ENCODE measurements around the gene PELI2.

Gene PELI2

GRCh38 chr14:56121816-56122215 lies 3.6 kb downstream of the PELI2 start:
- H3K36me3 ChIP-seq, result no peaks in the 10 kb centered on the region
- TF ChIP-seq CTCF (IDR thresholded peaks at IDR 0.05; ENCODE audit: low read depth, low read length), result no peak
- no peak overlapping the region for H3K4me3 ChIP-seq (ENCODE audit: low read depth, low read length)
- no peak for DNase-seq
- no peaks in the 10 kb centered on the region for H3K9me3 ChIP-seq
- H3K4me1 ChIP-seq, result peaks cover 7% of the 10 kb centered on the region; the same call in 1 of the 2 replicates
- H3K27me3 ChIP-seq, result peaks cover 35% of the 10 kb centered on the region

- Histone ChIP-seq H3K27me3 (peaks cover 33% of the 10 kb centered on the region), H3K9me3 (no peaks in the 10 kb centered on the region), H3K4me1 (peaks cover 7% of the 10 kb centered on the region; the same call in 1 of the 2 replicates), H3K4me3 (ENCODE audit: low read depth, low read length) (no peak overlapping the region), H3K36me3 (no peaks in the 10 kb centered on the region)
- no peak for DNase-seq
- no peak for TF ChIP-seq CTCF (IDR thresholded peaks at IDR 0.05; ENCODE audit: low read depth, low read length)
Measured at GRCh38 chr14:56122301-56122700, 4.1 kb downstream of the PELI2 start.

- Histone ChIP-seq H3K9me3 (no peaks in the 10 kb centered on the region), H3K36me3 (no peaks in the 10 kb centered on the region), H3K4me3 (ENCODE audit: low read depth, low read length) (no peak overlapping the region), H3K4me1 (peaks cover 7% of the 10 kb centered on the region; the same call in 1 of the 2 replicates), H3K27me3 (peaks cover 16% of the 10 kb centered on the region)
- no peak for DNase-seq
- TF ChIP-seq CTCF (IDR thresholded peaks at IDR 0.05; ENCODE audit: low read depth, low read length), result no peak
Measured at GRCh38 chr14:56124327-56124726, 6.1 kb downstream of the PELI2 start.

- DNase-seq, result no peak
- TF ChIP-seq CTCF (IDR thresholded peaks at IDR 0.05; ENCODE audit: low read depth, low read length), result no peak
- Histone ChIP-seq H3K4me1 (peaks cover 11% of the 10 kb centered on the region; the same call in 1 of the 2 replicates), H3K27me3 (no peaks in the 10 kb centered on the region), H3K36me3 (no peaks in the 10 kb centered on the region), H3K4me3 (ENCODE audit: low read depth, low read length) (no peak overlapping the region), H3K9me3 (no peaks in the 10 kb centered on the region)
Measured at GRCh38 chr14:56125772-56126636, 7.8 kb downstream of the PELI2 start.

GRCh38 chr14:56126637-56126913 lies 8.4 kb downstream of the PELI2 start:
- no peaks in the 10 kb centered on the region for H3K9me3 ChIP-seq
- H3K36me3 ChIP-seq, result no peaks in the 10 kb centered on the region
- no peak overlapping the region for H3K4me3 ChIP-seq (ENCODE audit: low read depth, low read length)
- peaks cover 14% of the 10 kb centered on the region; the same call in 1 of the 2 replicates for H3K4me1 ChIP-seq
- H3K27me3 ChIP-seq, result no peaks in the 10 kb centered on the region
- DNase-seq, result no peak
- no peak for TF ChIP-seq CTCF (IDR thresholded peaks at IDR 0.05; ENCODE audit: low read depth, low read length)

GRCh38 chr14:56127156-56127555 lies 8.9 kb downstream of the PELI2 start:
- DNase-seq, result no peak
- Histone ChIP-seq H3K4me3 (ENCODE audit: low read depth, low read length) (no peak overlapping the region), H3K9me3 (no peaks in the 10 kb centered on the region), H3K36me3 (no peaks in the 10 kb centered on the region), H3K27me3 (no peaks in the 10 kb centered on the region), H3K4me1 (peaks cover 17% of the 10 kb centered on the region)
- TF ChIP-seq CTCF (IDR thresholded peaks at IDR 0.05; ENCODE audit: low read depth, low read length), result no peak

Data from BE2C (cell line).